Body of pancreas (tissue), 4 donors: ENCODE data around the gene STARD8. TPM values are rescaled to one million over a fixed set of nuclear protein-coding genes. Genes with fewer than 3 reads are reported as not detected.
A peak's percentile ranks its signal among the peaks of the same experiment; 100 is the strongest.

Experiments
- ATAC-seq: fragments of 150-250 bp; one replicate; pipeline ENCODE4 v1.9.1; 2016
- DNase-seq, 4 donors: peaks; one replicate each; pipeline ENCODE4 v3.0.0-alpha.2; 2019
- H3K27ac ChIP-seq, 4 donors: fragments of 200-600 bp; sonication (generic); 1 replicate in 3 of 4; 2 replicates in 1 of 4; pipeline versions ENCODE4 v1.5.1 to v1.6.1; 2016 to 2019; ENCODE audit warnings: mild to moderate bottlenecking in 1 of 4, mixed read lengths in 1 of 4, moderate library complexity in 1 of 4
- H3K27me3 ChIP-seq, 2 donors: fragments of 200-600 bp; sonication (generic); one replicate each; pipeline ENCODE4 v1.6.0; 2016; ENCODE audit warnings: mild to moderate bottlenecking in 1 of 2
- H3K36me3 ChIP-seq, 2 donors: fragments of 200-600 bp; sonication (generic); replicated peaks in 1 of 2; 2 replicates each; pipeline ENCODE4 v1.5.1; 2016; ENCODE audit warnings: low read depth in 2 of 2; ENCODE audit not compliant: insufficient read depth in 1 of 2
- H3K4me1 ChIP-seq: fragments of 200-600 bp; sonication (generic); one replicate; pipeline ENCODE4 v1.6.0; 2016
- H3K4me3 ChIP-seq, 2 donors: fragments of 200-600 bp; sonication (generic); 1 replicate in 1 of 2; 2 replicates in 1 of 2; pipeline ENCODE4 v1.5.1; 2016 to 2019
- H3K9me3 ChIP-seq, 3 donors: fragments of 200-600 bp; sonication (generic); 1 replicate in 2 of 3; 2 replicates in 1 of 3; pipeline ENCODE4 v1.5.1; 2016
- CTCF ChIP-seq, 7 experiments: fragments of 450-650 bp in 4 of 7; fragments of 200-600 bp in 3 of 7; sonication (generic) in 3 of 7; IDR thresholded peaks; one replicate each; pipeline ENCODE4 v1.5.1; 2016 to 2019; ENCODE audit warnings: antibody characterized with exemption in 7 of 7
- POLR2A ChIP-seq, 3 donors: fragments of 450-650 bp; IDR thresholded peaks; one replicate each; pipeline ENCODE4 v1.6.1; 2016; ENCODE audit warnings: antibody characterized with exemption in 3 of 3, mild to moderate bottlenecking in 2 of 3
- WGBS, 2 donors: methylation state at CpG; one replicate each; pipeline ENCODE4 v1.1.5; 2017; 5-methylcytosine and 5-hydroxymethylcytosine counted together
- intact Hi-C: fragments of 100-400 bp; cut with DNase I; formaldehyde crosslinking; loops from one replicate; pipeline ENCODE4 v1.15.1; 2023
- total RNA-seq, 2 donors: library from RNA; depleted of rRNA; stranded (reverse); fragments of >200 nt; gene quantifications; one replicate each; pipeline ENCODE4 v1.1.0, GENCODE V29; 2016

STARD8 gene
- total RNA-seq, 2 donors from 2014 or later: 6.0 to 9.6 TPM

GRCh38 chrX:68724531-68725020, 77.1 kb downstream of the STARD8 start:
- H3K27me3 ChIP-seq: no peaks in the 10 kb centered on the region
- no peaks in the 10 kb centered on the region for H3K9me3 ChIP-seq
- H3K4me3 ChIP-seq: no peak overlapping the region
- TF ChIP-seq CTCF (IDR thresholded peaks at IDR 0.05): no peak
- no peak for TF ChIP-seq POLR2A (IDR thresholded peaks at IDR 0.05)
- WGBS, 2 donors: 94 to 95% methylated on average over 3 to 7 of the region's 10 CpGs
- no peak overlapping the region for H3K27ac ChIP-seq
- no peak for ATAC-seq
- intact Hi-C loops: no loop called here
- H3K36me3 ChIP-seq: no peaks in the 10 kb centered on the region
- DNase-seq: no peak
- H3K4me1 ChIP-seq: no peaks in the 10 kb centered on the region

- Histone ChIP-seq H3K27me3 (no peaks in the 10 kb centered on the region), H3K4me3 (no peak overlapping the region), H3K27ac (no peak overlapping the region), H3K4me1 (no peaks in the 10 kb centered on the region), H3K9me3 (no peaks in the 10 kb centered on the region), H3K36me3 (no peaks in the 10 kb centered on the region)
- intact Hi-C loops: no loop called here
- TF ChIP-seq POLR2A (IDR thresholded peaks at IDR 0.05): no peak
- no peak for TF ChIP-seq CTCF (IDR thresholded peaks at IDR 0.05)
- DNase-seq (peak in 1 of 4 donors; percentile 5), ATAC-seq (no peak)
- 100% methylated on average over 1 of the region's 4 CpGs; no CpG with 5 or more reads in 1 of the 2 donors for WGBS, 2 donors
These were observed 78.4 kb downstream of the STARD8 start for GRCh38 chrX:68725756-68726365.

GRCh38 chrX:68726366-68726765, 78.9 kb downstream of the STARD8 start:
- intact Hi-C loops: no loop called here
- WGBS, 2 donors: 100% methylated on average over 1 of the region's 7 CpGs; no CpG with 5 or more reads in 1 of the 2 donors

GRCh38 chrX:68727696-68728095, 80.2 kb downstream of the STARD8 start:
- no peak for TF ChIP-seq POLR2A (IDR thresholded peaks at IDR 0.05)
- TF ChIP-seq CTCF (IDR thresholded peaks at IDR 0.05): no peak
- no peak overlapping the region for H3K27ac ChIP-seq
- 81 to 94% methylated on average over 2 of the region's 4 CpGs for WGBS, 2 donors
- H3K27me3 ChIP-seq: no peaks in the 10 kb centered on the region
- no peaks in the 10 kb centered on the region for H3K4me1 ChIP-seq
- ATAC-seq (no peak), DNase-seq (no peak)
- no peak overlapping the region for H3K4me3 ChIP-seq
- no peaks in the 10 kb centered on the region for H3K9me3 ChIP-seq
- no peaks in the 10 kb centered on the region for H3K36me3 ChIP-seq
- intact Hi-C loops: no loop called here

More at GRCh38 chrX:68726366-68726765, 78.9 kb downstream of the STARD8 start:
- ATAC-seq: no peak
- TF ChIP-seq POLR2A (IDR thresholded peaks at IDR 0.05) (no peak), CTCF (IDR thresholded peaks at IDR 0.05) (no peak)
- no peaks in the 10 kb centered on the region for H3K27me3 ChIP-seq
- no peaks in the 10 kb centered on the region for H3K36me3 ChIP-seq
- no peaks in the 10 kb centered on the region for H3K4me1 ChIP-seq
- no peaks in the 10 kb centered on the region for H3K9me3 ChIP-seq
- no peak overlapping the region for H3K4me3 ChIP-seq
- H3K27ac ChIP-seq: no peak overlapping the region
- DNase-seq: peak in 1 of 4 donors; percentile 7

GRCh38 chrX:68728186-68728585, 80.7 kb downstream of the STARD8 start:
- Histone ChIP-seq H3K9me3 (no peaks in the 10 kb centered on the region), H3K36me3 (no peaks in the 10 kb centered on the region), H3K4me1 (no peaks in the 10 kb centered on the region), H3K27ac (no peak overlapping the region), H3K27me3 (no peaks in the 10 kb centered on the region), H3K4me3 (no peak overlapping the region)
- no peak for DNase-seq
- intact Hi-C loops: no loop called here
- no peak for ATAC-seq
- TF ChIP-seq POLR2A (IDR thresholded peaks at IDR 0.05) (no peak), CTCF (IDR thresholded peaks at IDR 0.05) (no peak)
- 80 to 89% methylated on average over 3 to 5 of the region's 5 CpGs for WGBS, 2 donors
